ENCODE measurements around the gene RAPGEF6. TPM values are rescaled to one million over a fixed set of nuclear protein-coding genes. Genes with fewer than 3 reads are reported as not detected.

The RAPGEF6 gene
- polyA plus RNA-seq, 1 donor from 2014 or later, result 121 TPM

- no peaks in the 10 kb centered on the region for H3K36me3 ChIP-seq (ENCODE audit: insufficient read depth, low read length)
- H3K4me2 ChIP-seq (ENCODE audit: low read length), result peak overlapping the region; percentile 92
- no peaks in the 10 kb centered on the region for H3F3A ChIP-seq (ENCODE audit: insufficient read depth, low read length, poor library complexity, severe bottlenecking)
- H3K9ac ChIP-seq (ENCODE audit: low read length), result peak overlapping the region; percentile 78
- peaks cover 41% of the 10 kb centered on the region for H3K79me2 ChIP-seq (replicated peaks; ENCODE audit: insufficient read depth, low read length)
- TF ChIP-seq TAF1 (IDR thresholded peaks at IDR 0.05; ENCODE audit: low read depth), result no peak
- TF ChIP-seq, protein P1, sequence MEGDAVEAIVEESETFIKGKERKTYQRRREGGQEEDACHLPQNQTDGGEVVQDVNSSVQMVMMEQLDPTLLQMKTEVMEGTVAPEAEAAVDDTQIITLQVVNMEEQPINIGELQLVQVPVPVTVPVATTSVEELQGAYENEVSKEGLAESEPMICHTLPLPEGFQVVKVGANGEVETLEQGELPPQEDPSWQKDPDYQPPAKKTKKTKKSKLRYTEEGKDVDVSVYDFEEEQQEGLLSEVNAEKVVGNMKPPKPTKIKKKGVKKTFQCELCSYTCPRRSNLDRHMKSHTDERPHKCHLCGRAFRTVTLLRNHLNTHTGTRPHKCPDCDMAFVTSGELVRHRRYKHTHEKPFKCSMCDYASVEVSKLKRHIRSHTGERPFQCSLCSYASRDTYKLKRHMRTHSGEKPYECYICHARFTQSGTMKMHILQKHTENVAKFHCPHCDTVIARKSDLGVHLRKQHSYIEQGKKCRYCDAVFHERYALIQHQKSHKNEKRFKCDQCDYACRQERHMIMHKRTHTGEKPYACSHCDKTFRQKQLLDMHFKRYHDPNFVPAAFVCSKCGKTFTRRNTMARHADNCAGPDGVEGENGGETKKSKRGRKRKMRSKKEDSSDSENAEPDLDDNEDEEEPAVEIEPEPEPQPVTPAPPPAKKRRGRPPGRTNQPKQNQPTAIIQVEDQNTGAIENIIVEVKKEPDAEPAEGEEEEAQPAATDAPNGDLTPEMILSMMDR (IDR thresholded peaks at IDR 0.05; ENCODE audit: poor library complexity, severe bottlenecking), result no peak
- TF ChIP-seq, protein P2, sequence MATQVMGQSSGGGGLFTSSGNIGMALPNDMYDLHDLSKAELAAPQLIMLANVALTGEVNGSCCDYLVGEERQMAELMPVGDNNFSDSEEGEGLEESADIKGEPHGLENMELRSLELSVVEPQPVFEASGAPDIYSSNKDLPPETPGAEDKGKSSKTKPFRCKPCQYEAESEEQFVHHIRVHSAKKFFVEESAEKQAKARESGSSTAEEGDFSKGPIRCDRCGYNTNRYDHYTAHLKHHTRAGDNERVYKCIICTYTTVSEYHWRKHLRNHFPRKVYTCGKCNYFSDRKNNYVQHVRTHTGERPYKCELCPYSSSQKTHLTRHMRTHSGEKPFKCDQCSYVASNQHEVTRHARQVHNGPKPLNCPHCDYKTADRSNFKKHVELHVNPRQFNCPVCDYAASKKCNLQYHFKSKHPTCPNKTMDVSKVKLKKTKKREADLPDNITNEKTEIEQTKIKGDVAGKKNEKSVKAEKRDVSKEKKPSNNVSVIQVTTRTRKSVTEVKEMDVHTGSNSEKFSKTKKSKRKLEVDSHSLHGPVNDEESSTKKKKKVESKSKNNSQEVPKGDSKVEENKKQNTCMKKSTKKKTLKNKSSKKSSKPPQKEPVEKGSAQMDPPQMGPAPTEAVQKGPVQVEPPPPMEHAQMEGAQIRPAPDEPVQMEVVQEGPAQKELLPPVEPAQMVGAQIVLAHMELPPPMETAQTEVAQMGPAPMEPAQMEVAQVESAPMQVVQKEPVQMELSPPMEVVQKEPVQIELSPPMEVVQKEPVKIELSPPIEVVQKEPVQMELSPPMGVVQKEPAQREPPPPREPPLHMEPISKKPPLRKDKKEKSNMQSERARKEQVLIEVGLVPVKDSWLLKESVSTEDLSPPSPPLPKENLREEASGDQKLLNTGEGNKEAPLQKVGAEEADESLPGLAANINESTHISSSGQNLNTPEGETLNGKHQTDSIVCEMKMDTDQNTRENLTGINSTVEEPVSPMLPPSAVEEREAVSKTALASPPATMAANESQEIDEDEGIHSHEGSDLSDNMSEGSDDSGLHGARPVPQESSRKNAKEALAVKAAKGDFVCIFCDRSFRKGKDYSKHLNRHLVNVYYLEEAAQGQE (IDR thresholded peaks at IDR 0.05; ENCODE audit: borderline replicate concordance), result peak; percentile 58
- peak overlapping the region; percentile 5 for H2AFZ ChIP-seq (ENCODE audit: low read depth, low read length)
- H3K4me3 ChIP-seq (ENCODE audit: low read length), result peak overlapping the region; percentile 67
- H3K27ac ChIP-seq (ENCODE audit: low read length), result peak overlapping the region; percentile 91
- no peaks in the 10 kb centered on the region for H3K27me3 ChIP-seq (ENCODE audit: insufficient read depth, low read depth, low read length)
- no peaks in the 10 kb centered on the region for H3K9me3 ChIP-seq (ENCODE audit: low read length)
- no peaks in the 10 kb centered on the region for H3K9me2 ChIP-seq (ENCODE audit: insufficient read depth, low read length)
- no peaks in the 10 kb centered on the region for H4K20me1 ChIP-seq (ENCODE audit: insufficient read depth)
These were observed 104.2 kb downstream of the RAPGEF6 start for GRCh38 chr5:131530706-131531331.

DNA sequence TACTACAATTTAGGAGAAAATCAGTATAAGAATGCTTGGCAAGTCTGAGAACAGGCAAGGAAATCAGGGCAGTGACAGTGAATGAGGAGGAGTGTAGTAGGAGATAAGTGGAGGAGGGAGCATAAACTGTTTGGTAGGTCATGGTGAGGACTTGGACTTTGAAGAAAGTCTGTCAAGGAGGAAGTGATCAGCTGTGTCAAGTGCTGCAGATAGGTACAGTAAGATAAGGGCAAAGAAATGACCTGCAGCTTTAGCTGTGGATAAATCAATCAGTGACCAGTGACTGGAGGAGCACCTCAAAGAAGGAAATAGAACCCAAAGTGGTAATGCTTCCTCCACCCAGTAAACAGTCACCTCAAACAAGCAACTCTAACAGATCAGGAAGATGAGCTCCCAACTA is 106.3 kb downstream of the RAPGEF6 start:
- Histone ChIP-seq H3K9ac (ENCODE audit: low read length) (no peak overlapping the region), H3K9me2 (ENCODE audit: insufficient read depth, low read length) (no peaks in the 10 kb centered on the region), H3K27ac (ENCODE audit: low read length) (no peak overlapping the region), H3K4me3 (ENCODE audit: low read length) (peak overlapping the region; percentile 67), H3F3A (ENCODE audit: insufficient read depth, low read length, poor library complexity, severe bottlenecking) (no peaks in the 10 kb centered on the region), H3K27me3 (ENCODE audit: insufficient read depth, low read depth, low read length) (no peaks in the 10 kb centered on the region), H3K4me2 (ENCODE audit: low read length) (peak overlapping the region; percentile 59), H3K79me2 (replicated peaks; ENCODE audit: insufficient read depth, low read length) (peaks cover 47% of the 10 kb centered on the region), H3K9me3 (ENCODE audit: low read length) (no peaks in the 10 kb centered on the region), H4K20me1 (ENCODE audit: insufficient read depth) (no peaks in the 10 kb centered on the region), H3K36me3 (ENCODE audit: insufficient read depth, low read length) (no peaks in the 10 kb centered on the region), H2AFZ (ENCODE audit: low read depth, low read length) (no peak overlapping the region)
- TF ChIP-seq EP300 (conservative IDR thresholded peaks at IDR 0.05; ENCODE audit: poor library complexity, severe bottlenecking), result no peak
- no peak for TF ChIP-seq MXI1 (conservative IDR thresholded peaks at IDR 0.05; ENCODE audit: poor library complexity, severe bottlenecking)
- TF ChIP-seq, protein P2 (IDR thresholded peaks at IDR 0.05; ENCODE audit: borderline replicate concordance), result no peak
- TF ChIP-seq SMC3 (conservative IDR thresholded peaks at IDR 0.05; ENCODE audit: poor library complexity), result no peak
- no peak for TF ChIP-seq RAD21 (conservative IDR thresholded peaks at IDR 0.05)

Measured in neural cell (in vitro differentiated cells).